Stomach (tissue), 9 donors: ENCODE measurements around the gene DCBLD1. TPM values are rescaled to one million over a fixed set of nuclear protein-coding genes. Genes with fewer than 3 reads are reported as not detected.
A peak's percentile ranks its signal among the peaks of the same experiment; 100 is the strongest.

Experiments used
- DNase-seq, 2 donors: peaks; one replicate each; pipeline versions ENCODE4 v3.0.0 to v3.0.0-alpha.2; 2013 to 2019
- H3K27ac ChIP-seq, 5 donors: fragments of 200-600 bp in 4 of 5; sonication (generic) in 4 of 5; one replicate each; pipeline ENCODE4 v1.5.1; 2013 to 2019; ENCODE audit warnings: mild to moderate bottlenecking in 1 of 5, moderate library complexity in 1 of 5
- H3K27me3 ChIP-seq, 3 donors: fragments of 200-600 bp; sonication (generic); one replicate each; pipeline ENCODE4 v1.5.1; 2017 to 2019; ENCODE audit warnings: mixed run types in 1 of 3
- H3K36me3 ChIP-seq, 4 donors: fragments of 200-600 bp; sonication (generic); 1 replicate in 3 of 4; 2 replicates in 1 of 4; pipeline ENCODE4 v1.5.1; 2016 to 2019
- H3K4me1 ChIP-seq, 4 donors: fragments of 200-600 bp; sonication (generic); one replicate each; pipeline ENCODE4 v1.5.1; 2016 to 2019
- H3K4me3 ChIP-seq, 4 donors: fragments of 200-600 bp; sonication (generic) in 3 of 4; one replicate each; pipeline ENCODE4 v1.5.1; 2016 to 2019; ENCODE audit warnings: mild to moderate bottlenecking in 1 of 4
- H3K9me3 ChIP-seq, 4 donors: fragments of 200-600 bp; sonication (generic); one replicate each; pipeline ENCODE4 v1.5.1; 2016 to 2019
- CTCF ChIP-seq, 7 experiments: fragments of 450-650 bp in 4 of 7; fragments of 200-600 bp in 3 of 7; sonication (generic) in 3 of 7; IDR thresholded peaks; one replicate each; pipeline ENCODE4 v1.5.1; 2016 to 2019; ENCODE audit warnings: antibody characterized with exemption in 7 of 7, control low read depth in 2 of 7, mild to moderate bottlenecking in 1 of 7
- EP300 ChIP-seq: sonication (generic); formaldehyde crosslinking; IDR thresholded peaks from one replicate; pipeline ENCODE4 v1.6.1; 2017; ENCODE audit warnings: antibody characterized with exemption
- POLR2A ChIP-seq, 4 donors: fragments of 450-650 bp; IDR thresholded peaks; one replicate each; pipeline ENCODE4 v1.6.1; 2016; ENCODE audit warnings: antibody characterized with exemption in 4 of 4, control low read depth in 2 of 4, mild to moderate bottlenecking in 1 of 4, moderate library complexity in 1 of 4
- POLR2AphosphoS5 ChIP-seq, 3 donors: sonication (generic); formaldehyde crosslinking; IDR thresholded peaks; one replicate each; pipeline ENCODE4 v1.6.1; 2016; ENCODE audit warnings: antibody characterized with exemption in 3 of 3
- WGBS, 5 donors: extraction: QIAGEN DNeasy Blood & Tissue Kit in 3 of 5; methylation state at CpG; one replicate each; pipeline versions ENCODE4 v1.1.5 to v1.1.7; 2013 to 2018; 5-methylcytosine and 5-hydroxymethylcytosine counted together
- intact Hi-C: fragments of 100-400 bp; cut with DNase I; formaldehyde crosslinking; loops from one replicate; pipeline ENCODE4 v1.15.1; 2023; ENCODE audit warnings: low total_unique reads
- polyA plus RNA-seq, 3 donors: library from polyadenylated mRNA; stranded (reverse); fragments of 200-250 nt; gene quantifications; one replicate each; pipeline ENCODE4 v1.2.3, GENCODE V29; 2013
- total RNA-seq, 5 donors: library from RNA; depleted of rRNA; stranded (reverse); fragments of >200 nt; gene quantifications; one replicate each; pipeline versions ENCODE4 v1.1.0 to v1.2.3, GENCODE V29; 2014 to 2016
- donor health status: healthy with polysubstance abuse.
- donor health status: Bipolar disorder and iron deficiency.
- donor health status: healthy.

Gene DCBLD1
- total and polyA plus RNA-seq, 8 donors = 3.4 to 28.5 (median 9.1) TPM

DNA sequence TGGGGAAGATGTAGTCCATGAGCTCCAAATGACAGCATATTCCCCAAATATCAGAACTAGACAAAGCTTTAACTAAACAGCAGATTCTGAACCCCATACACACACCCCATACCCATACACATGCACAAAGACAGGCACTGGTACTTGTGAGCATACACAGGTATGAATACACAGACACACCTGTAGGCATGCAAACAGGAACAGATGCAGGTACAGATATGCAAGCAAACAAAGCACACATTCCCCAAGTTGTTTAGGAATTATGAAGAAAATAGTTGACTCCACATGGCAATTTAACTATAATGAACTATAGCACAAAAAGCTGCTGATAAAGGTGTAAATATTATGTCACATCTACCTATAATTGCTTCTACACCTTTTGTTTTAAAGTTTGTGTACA, 103.2 kb downstream of the DCBLD1 start:
- peak in 1 of 2 donors; percentile 10 for DNase-seq
- Histone ChIP-seq H3K36me3 (peaks cover 0 to 36% (median 30%) of the 10 kb centered on the region in 4 donors), H3K27ac (no peak overlapping the region), H3K9me3 (no peaks in the 10 kb centered on the region), H3K27me3 (no peaks in the 10 kb centered on the region), H3K4me3 (no peak overlapping the region), H3K4me1 (peaks cover 0 to 12% (median 6%) of the 10 kb centered on the region in 4 donors)
- intact Hi-C loops = no loop called here
- no peak for TF ChIP-seq EP300
- no peak for TF ChIP-seq POLR2A (IDR thresholded peaks at IDR 0.05)
- TF ChIP-seq CTCF (IDR thresholded peaks at IDR 0.05) = no peak
- TF ChIP-seq POLR2AphosphoS5 (IDR thresholded peaks at IDR 0.05) = no peak

- no peak overlapping the region for H3K4me3 ChIP-seq
- no peak for TF ChIP-seq CTCF (IDR thresholded peaks at IDR 0.05)
- TF ChIP-seq EP300 = no peak
- no peak for TF ChIP-seq POLR2A (IDR thresholded peaks at IDR 0.05)
- TF ChIP-seq POLR2AphosphoS5 (IDR thresholded peaks at IDR 0.05) = no peak
- DNase-seq = no peak
- intact Hi-C loops = no loop called here
- no peaks in the 10 kb centered on the region for H3K27me3 ChIP-seq
- H3K27ac ChIP-seq = no peak overlapping the region
- H3K36me3 ChIP-seq = peaks cover 0 to 26% (median 25%) of the 10 kb centered on the region in 4 donors
- WGBS, 5 donors = 87 to 98% (median 92%) methylated on average over 5 of the region's 5 CpGs
- H3K4me1 ChIP-seq = peaks cover 0 to 9% (median 4%) of the 10 kb centered on the region in 4 donors
- H3K9me3 ChIP-seq = no peaks in the 10 kb centered on the region
Observed at GRCh38 chr6:117590447-117590846, 108.0 kb downstream of the DCBLD1 start.

GRCh38 chr6:117591405-117591804, 108.9 kb downstream of the DCBLD1 start:
- whole genome bisulfite sequencing, 5 donors = 73 to 90% (median 85%) methylated on average over 3 of the region's 3 CpGs
- Histone ChIP-seq H3K36me3 (peaks cover 0 to 26% (median 25%) of the 10 kb centered on the region in 4 donors), H3K4me1 (no peaks in the 10 kb centered on the region), H3K4me3 (no peak overlapping the region), H3K27me3 (no peaks in the 10 kb centered on the region), H3K9me3 (no peaks in the 10 kb centered on the region), H3K27ac (no peak overlapping the region)
- TF ChIP-seq CTCF (IDR thresholded peaks at IDR 0.05) (no peak), POLR2AphosphoS5 (IDR thresholded peaks at IDR 0.05) (no peak), POLR2A (IDR thresholded peaks at IDR 0.05) (no peak), EP300 (no peak)
- intact Hi-C loops = no loop called here
- DNase-seq = no peak

DNA sequence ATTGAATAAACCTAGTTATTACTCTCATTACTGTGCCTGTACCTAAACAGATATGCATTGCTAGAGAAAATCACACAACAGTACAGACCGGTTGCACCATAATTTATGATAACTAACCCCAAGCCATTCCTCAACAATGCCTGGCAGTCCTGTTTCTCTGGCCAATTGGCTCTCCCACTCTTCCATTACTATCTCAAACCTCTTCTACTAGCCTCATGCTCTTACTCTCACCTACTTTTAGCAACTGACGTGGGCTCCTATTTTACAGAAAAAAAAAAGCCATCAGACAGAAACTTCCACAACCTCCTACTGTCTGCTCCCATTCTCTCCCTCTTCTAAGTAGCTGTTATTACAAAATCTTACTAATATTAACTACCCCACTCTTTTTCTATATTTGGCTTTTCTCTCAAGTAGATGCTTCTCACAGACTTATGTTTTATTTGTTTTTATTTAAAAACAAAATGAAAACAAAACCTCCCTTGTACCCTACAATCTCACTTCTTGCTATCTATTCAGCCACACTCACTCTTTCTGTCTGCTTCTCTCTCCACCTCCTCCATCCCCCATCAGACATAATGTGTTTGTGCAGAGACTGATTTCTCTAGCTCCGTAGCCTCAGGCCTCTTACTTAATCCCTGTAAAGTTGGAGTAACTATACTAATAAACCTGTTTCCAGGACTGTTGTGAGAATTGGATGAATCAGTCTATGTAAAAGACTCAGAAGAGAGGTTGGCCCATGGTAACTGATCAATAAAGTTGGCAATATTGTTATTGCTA, 110.7 kb downstream of the DCBLD1 start:
- intact Hi-C loops = no loop called here
- Histone ChIP-seq H3K27ac (no peak overlapping the region), H3K4me3 (no peak overlapping the region), H3K27me3 (no peaks in the 10 kb centered on the region), H3K4me1 (peaks cover 0 to 1% (median 0%) of the 10 kb centered on the region in 4 donors), H3K9me3 (peaks cover 0 to 4% (median 0%) of the 10 kb centered on the region in 4 donors), H3K36me3 (peaks cover 0 to 33% (median 24%) of the 10 kb centered on the region in 4 donors)
- TF ChIP-seq EP300 (no peak), POLR2AphosphoS5 (IDR thresholded peaks at IDR 0.05) (no peak), CTCF (IDR thresholded peaks at IDR 0.05) (no peak), POLR2A (IDR thresholded peaks at IDR 0.05) (no peak)
- WGBS, 5 donors = 84 to 94% (median 90%) methylated on average over 3 of the region's 3 CpGs
- DNase-seq = no peak
